GM19099 (cell line): ENCODE data around the gene MCU.

Experiments used
- POLR2A ChIP-seq: IDR thresholded peaks from 3 replicates; pipeline ENCODE4 v1.6.1; 2011; ENCODE audit warnings: low read depth; ENCODE audit not compliant: insufficient read length; ENCODE audit errors: extremely low read depth

Gene MCU

DNA sequence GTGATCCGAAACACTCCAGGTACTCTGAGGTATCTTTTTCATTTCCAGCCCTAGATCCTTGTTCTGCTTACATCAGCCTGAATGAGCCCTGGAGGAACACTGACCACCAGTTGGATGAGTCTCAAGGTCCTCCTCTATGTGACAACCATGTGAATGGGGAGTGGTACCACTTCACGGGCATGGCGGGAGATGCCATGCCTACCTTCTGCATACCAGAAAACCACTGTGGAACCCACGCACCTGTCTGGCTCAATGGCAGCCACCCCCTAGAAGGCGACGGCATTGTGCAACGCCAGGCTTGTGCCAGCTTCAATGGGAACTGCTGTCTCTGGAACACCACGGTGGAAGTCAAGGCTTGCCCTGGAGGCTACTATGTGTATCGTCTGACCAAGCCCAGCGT is 206.7 kb downstream of the MCU start:
- no peak for TF ChIP-seq POLR2A

DNA sequence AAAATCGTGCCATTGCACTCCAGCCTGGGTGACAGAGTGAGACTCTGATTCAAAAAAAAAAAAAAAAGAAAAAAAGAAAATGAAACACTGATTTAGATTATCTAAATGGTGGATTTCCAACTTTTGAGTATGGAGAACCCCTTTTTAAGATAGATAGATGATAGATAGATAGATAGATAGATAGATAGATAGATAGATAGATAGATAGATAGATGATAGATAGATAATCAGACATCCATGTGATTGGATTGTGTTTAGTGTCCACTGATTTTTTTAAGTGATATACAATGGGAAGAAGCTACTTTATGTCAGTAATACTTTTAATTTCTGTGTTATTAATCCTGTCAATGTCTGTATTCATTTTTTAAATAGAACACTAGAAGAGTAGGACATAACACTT is 207.6 kb downstream of the MCU start:
- TF ChIP-seq POLR2A = no peak

DNA sequence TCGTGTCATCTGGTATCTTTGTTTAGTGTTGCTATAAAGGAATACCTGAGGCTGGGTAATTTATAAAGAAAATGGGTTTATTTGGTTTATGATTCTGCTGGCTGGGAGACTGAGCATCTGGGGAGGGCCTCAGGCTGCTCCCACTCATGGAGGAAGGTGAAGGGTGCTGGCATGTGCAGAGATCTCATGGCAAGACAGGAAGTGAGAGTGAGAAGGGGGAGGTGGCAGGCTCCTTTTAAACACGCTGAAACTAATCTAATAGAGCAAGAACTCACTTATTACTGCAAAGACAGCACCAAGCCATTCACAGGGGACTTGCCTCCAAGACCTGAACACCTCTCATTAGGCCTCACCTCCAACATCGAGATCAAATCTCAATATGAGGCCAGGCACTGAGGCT is 212.9 kb downstream of the MCU start:
- no peak for TF ChIP-seq POLR2A

DNA sequence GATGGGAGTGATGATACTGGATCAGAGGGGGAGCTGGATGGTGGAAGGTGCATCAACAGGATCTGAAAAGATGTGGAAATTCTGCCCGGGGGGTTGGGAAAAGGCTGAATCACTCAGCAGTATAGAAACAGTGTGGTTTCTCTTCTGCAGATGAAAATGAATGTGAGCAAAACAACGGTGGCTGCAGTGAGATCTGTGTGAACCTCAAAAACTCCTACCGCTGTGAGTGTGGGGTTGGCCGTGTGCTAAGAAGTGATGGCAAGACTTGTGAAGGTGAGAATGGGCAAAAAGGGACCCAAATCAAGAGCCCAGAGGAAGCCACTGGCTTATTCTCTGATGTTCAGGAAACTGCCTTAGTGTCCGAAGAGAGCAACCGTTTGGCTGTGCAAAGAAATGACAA is 214.5 kb downstream of the MCU start:
- TF ChIP-seq POLR2A = no peak

DNA sequence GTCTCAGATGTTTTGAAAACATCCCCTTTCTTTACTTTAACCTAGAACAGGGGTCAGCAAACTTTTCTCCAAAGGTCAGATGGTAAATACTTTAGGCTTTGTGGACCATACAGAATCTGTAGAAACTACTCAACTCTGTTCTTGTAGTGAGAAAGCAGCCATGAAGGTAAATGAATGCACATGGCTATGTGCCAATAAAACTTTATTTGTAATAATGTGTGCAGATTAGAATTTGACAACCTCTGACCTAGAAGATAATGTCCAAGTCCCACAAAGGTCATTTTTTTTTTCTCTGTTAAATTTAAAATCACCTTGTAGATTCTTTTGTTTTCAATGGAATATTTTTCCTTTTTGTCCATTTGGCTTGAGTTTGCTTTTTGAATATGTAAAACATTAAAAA is 218.8 kb downstream of the MCU start:
- no peak for TF ChIP-seq POLR2A

DNA sequence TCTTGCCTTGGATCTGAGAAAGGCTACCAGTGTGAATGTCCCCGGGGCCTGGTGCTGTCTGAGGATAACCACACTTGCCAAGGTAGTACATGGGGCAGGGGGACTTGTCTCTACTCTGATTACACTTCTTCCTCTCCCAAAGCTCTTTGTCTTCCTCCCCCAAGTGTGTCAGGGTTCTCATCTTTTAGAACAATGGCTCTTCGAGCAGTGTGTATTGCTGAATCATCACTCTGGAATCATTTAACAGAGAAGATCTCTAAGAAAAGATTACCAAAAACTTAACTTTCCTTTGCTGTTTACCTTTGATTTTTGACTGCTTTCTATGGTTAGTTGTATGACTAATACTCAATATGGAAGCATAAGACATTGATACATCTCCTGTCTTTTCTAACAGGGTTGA is 219.8 kb downstream of the MCU start:
- TF ChIP-seq POLR2A = no peak

DNA sequence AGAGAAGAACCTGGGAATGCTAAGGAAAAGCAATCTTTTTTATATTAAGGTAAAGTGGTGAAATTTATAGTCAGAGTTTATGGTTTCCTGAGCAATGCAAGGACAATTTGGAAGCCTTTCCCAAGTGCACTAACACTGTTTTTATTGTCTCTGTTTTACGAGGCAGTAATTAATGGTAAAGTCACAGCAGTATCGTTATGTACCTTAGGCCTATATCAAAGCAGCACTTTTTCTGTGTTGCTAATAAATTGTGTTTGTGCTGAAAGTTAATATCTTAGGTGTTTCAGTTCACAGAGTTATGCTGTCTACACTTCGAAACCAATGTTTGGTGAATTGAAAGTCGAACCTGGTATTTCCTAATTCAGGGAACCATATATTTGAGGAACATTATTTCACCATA is 220.8 kb downstream of the MCU start:
- no peak for TF ChIP-seq POLR2A

DNA sequence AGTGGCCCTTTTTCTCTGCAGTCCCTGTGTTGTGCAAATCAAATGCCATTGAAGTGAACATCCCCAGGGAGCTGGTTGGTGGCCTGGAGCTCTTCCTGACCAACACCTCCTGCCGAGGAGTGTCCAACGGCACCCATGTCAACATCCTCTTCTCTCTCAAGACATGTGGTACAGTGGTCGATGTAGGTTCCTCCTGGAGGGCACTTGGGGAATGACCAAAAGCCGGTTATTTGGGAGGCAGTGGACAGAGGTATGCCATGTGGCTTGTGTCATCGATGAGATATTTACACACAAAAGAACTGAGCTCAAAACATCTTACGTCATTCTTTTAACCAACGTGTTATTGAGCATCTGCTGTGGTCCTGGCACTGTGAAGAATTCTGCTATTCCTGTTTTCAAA is 221.3 kb downstream of the MCU start:
- TF ChIP-seq POLR2A = no peak

DNA sequence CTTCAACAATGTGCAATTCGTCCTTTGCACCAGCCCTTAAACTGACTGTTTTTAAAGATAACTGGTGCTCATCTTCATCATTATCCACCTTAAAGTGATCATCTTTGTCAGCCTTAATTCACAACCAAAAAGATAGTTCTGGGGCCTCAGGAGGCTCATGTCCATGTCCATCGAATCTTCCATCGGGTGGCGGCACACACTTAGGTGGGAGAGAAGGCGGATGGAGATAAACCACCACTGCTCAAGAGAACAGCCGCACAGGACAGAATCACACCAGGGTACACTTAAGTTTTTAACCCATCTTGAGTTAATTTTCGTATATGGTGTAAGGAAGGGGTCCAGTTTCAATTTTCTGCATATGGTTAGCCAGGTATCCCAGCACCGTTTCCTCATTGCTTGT is 226.4 kb downstream of the MCU start:
- no peak for TF ChIP-seq POLR2A

DNA sequence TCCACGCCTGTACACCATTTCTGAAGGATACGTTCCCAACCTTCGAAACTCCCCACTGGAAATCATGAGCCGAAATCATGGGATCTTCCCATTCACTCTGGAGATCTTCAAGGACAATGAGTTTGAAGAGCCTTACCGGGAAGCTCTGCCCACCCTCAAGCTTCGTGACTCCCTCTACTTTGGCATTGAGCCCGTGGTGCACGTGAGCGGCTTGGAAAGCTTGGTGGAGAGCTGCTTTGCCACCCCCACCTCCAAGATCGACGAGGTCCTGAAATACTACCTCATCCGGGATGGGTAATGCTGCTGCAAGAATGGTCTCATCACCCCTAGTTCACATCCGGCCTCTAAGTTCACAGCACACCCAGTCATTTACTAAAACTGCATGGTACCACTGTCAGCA is 232.4 kb downstream of the MCU start:
- no peak for TF ChIP-seq POLR2A

DNA sequence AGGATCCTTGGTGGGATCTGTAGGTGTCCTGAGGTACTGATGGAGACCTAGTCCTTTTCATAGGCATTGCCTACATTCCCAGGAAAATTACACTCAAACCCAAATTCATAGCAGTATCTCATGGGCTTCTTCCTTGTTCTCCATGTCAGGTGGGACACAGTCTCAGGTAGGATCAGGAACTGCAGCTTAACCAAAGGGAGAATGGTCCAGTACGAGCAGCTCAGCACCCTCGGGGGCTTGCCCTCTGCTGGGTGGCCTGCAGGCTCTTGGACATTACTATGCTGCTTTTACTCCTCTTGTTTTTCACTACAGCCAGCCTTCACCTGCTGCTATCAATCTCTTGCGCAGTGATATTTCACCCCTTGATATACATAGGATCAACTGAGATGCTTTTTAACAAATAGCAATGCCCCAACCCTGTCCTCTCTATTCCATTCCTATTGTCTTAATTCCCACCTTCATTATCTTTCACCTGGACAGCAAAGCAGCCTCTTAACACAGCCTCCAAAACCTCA is 234.1 kb downstream of the MCU start:
- TF ChIP-seq POLR2A = no peak

DNA sequence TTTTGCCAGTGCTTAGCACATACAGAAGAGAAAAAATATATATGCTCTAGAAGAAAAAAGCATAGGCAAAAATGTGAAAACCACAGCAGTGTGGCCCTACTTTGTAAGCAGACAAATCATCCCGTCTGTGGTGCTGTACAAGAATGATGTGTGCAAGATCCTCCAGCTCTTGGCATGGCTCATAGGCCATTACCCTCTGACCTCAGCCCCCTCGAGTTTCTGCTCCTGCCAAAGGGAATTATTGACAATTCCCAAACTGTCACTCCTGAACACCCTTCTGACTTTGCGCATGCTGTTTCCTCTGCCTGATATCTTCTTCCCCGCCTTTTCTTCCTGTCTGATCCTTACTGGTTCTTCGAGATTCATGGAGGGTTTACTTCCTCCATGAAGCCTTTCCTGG is 235.5 kb downstream of the MCU start:
- TF ChIP-seq POLR2A = no peak

DNA sequence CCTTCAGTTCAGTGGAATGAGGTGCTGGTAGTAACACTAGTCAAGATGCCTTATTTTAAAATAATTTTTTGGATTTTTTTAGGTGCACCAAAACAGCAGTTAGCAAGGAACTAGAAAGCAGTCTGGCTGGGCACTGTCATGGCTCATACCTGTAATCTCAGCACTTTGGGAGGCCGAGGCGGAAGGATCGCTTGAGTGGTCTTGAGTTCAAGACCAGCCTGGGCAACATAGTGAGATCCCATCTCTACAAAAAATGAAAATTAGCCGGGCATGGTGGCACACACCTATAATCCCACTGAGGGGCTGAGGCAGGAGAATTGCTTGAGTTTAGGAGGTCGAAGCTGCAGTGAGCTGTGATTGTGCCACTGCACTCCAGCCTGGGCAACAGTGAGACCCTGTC is 236.9 kb downstream of the MCU start:
- TF ChIP-seq POLR2A = no peak

DNA sequence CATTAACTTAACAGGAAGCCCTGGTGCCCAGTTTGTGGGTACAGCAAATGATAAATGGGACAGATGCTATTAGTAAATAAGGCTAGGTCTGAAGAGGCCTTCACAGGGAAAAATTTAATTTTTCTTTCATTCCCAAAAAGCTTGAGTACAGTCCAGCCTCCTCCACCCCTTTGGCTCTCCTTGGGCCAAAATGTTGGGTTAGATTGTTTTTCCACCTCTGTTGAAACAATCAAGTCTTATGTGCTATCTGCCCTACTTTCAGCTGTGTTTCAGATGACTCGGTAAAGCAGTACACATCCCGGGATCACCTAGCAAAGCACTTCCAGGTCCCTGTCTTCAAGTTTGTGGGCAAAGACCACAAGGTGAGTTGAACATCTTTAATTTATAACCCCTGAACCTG is 238.3 kb downstream of the MCU start:
- no peak for TF ChIP-seq POLR2A

DNA sequence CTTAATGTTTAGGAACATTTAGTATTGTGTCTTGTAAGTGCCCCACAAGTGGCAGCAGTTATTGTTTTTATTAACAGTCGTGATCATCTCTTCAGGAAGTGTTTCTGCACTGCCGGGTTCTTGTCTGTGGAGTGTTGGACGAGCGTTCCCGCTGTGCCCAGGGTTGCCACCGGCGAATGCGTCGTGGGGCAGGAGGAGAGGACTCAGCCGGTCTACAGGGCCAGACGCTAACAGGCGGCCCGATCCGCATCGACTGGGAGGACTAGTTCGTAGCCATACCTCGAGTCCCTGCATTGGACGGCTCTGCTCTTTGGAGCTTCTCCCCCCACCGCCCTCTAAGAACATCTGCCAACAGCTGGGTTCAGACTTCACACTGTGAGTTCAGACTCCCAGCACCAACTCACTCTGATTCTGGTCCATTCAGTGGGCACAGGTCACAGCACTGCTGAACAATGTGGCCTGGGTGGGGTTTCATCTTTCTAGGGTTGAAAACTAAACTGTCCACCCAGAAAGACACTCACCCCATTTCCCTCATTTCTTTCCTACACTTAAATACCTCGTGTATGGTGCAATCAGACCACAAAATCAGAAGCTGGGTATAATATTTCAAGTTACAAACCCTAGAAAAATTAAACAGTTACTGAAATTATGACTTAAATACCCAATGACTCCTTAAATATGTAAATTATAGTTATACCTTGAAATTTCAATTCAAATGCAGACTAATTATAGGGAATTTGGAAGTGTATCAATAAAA is 240.5 kb downstream of the MCU start:
- no peak for TF ChIP-seq POLR2A

DNA sequence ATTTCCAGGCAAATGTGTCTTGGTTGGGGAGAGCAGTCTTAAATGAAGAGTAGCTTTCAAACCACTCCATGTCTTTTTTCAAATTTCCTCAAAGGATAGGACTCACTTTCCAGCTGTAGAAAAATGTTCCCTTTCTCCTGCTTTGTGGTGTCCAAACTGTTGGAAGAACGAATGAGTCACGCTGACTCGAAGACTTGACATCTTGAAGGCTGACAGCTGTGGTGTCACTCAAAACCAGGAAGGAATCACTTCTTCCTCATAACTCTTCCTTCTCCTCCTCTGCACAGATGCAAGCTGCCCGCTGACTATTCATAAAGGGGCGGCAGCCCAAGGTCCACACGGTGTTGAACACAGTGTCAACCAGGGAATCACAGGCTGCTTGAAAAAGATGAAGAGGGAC is 243.4 kb downstream of the MCU start:
- no peak for TF ChIP-seq POLR2A
